ENCODE data around the gene MTA1.

Gene MTA1

GRCh38 chr14:105437723-105438500 lies 18.3 kb downstream of the MTA1 start:
- Histone ChIP-seq H3K9me3 (ENCODE audit: control insufficient read depth, insufficient read depth, low read length) (no peaks in the 10 kb centered on the region; the same call in 1 of the 2 replicates), H3K36me3 (ENCODE audit: control insufficient read depth, low read length) (peaks cover 64% of the 10 kb centered on the region), H3K27ac (ENCODE audit: low read depth, low read length) (no peak overlapping the region), H3K4me2 (ENCODE audit: low read length) (no peak overlapping the region), H3K4me3 (ENCODE audit: low read length) (no peak overlapping the region), H3F3A (ENCODE audit: control insufficient read depth, insufficient read depth) (no peaks in the 10 kb centered on the region), H3K79me2 (ENCODE audit: control insufficient read depth, low read length) (peaks cover 77% of the 10 kb centered on the region), H3K27me3 (ENCODE audit: control insufficient read depth, low read length) (no peaks in the 10 kb centered on the region), H3K9me2 (replicated peaks; ENCODE audit: control insufficient read depth, low read length) (no peaks in the 10 kb centered on the region), H4K20me1 (ENCODE audit: control insufficient read depth, insufficient read depth, low read depth, low read length) (peaks cover 15% of the 10 kb centered on the region), H3K4me1 (ENCODE audit: control insufficient read depth, low read length) (peaks cover 4% of the 10 kb centered on the region)
- TF ChIP-seq, protein P1, sequence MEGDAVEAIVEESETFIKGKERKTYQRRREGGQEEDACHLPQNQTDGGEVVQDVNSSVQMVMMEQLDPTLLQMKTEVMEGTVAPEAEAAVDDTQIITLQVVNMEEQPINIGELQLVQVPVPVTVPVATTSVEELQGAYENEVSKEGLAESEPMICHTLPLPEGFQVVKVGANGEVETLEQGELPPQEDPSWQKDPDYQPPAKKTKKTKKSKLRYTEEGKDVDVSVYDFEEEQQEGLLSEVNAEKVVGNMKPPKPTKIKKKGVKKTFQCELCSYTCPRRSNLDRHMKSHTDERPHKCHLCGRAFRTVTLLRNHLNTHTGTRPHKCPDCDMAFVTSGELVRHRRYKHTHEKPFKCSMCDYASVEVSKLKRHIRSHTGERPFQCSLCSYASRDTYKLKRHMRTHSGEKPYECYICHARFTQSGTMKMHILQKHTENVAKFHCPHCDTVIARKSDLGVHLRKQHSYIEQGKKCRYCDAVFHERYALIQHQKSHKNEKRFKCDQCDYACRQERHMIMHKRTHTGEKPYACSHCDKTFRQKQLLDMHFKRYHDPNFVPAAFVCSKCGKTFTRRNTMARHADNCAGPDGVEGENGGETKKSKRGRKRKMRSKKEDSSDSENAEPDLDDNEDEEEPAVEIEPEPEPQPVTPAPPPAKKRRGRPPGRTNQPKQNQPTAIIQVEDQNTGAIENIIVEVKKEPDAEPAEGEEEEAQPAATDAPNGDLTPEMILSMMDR (IDR thresholded peaks at IDR 0.05; ENCODE audit: low read depth, low read length, poor library complexity, severe bottlenecking): no peak
- TF ChIP-seq EZH2phosphoT487 (IDR thresholded peaks at IDR 0.05; ENCODE audit: borderline replicate concordance, low read length): no peak

- Histone ChIP-seq H3F3A (ENCODE audit: control insufficient read depth, insufficient read depth) (no peaks in the 10 kb centered on the region), H3K4me1 (ENCODE audit: control insufficient read depth, low read length) (peaks cover 4% of the 10 kb centered on the region), H3K9me2 (replicated peaks; ENCODE audit: control insufficient read depth, low read length) (no peaks in the 10 kb centered on the region), H4K20me1 (ENCODE audit: control insufficient read depth, insufficient read depth, low read depth, low read length) (peaks cover 16% of the 10 kb centered on the region), H3K4me2 (ENCODE audit: low read length) (no peak overlapping the region), H3K27ac (ENCODE audit: low read depth, low read length) (no peak overlapping the region), H3K79me2 (ENCODE audit: control insufficient read depth, low read length) (peaks cover 64% of the 10 kb centered on the region), H3K36me3 (ENCODE audit: control insufficient read depth, low read length) (peaks cover 59% of the 10 kb centered on the region), H3K9me3 (ENCODE audit: control insufficient read depth, insufficient read depth, low read length) (no peaks in the 10 kb centered on the region; the same call in 1 of the 2 replicates), H3K4me3 (ENCODE audit: low read length) (no peak overlapping the region), H3K27me3 (ENCODE audit: control insufficient read depth, low read length) (no peaks in the 10 kb centered on the region)
- no peak for TF ChIP-seq EZH2phosphoT487 (IDR thresholded peaks at IDR 0.05; ENCODE audit: borderline replicate concordance, low read length)
- TF ChIP-seq, protein P1 (IDR thresholded peaks at IDR 0.05; ENCODE audit: low read depth, low read length, poor library complexity, severe bottlenecking): no peak
Observed at GRCh38 chr14:105439179-105439578, 19.6 kb downstream of the MTA1 start.

GRCh38 chr14:105439710-105440553 lies 20.3 kb downstream of the MTA1 start:
- Histone ChIP-seq H3K4me1 (ENCODE audit: control insufficient read depth, low read length) (peaks cover 4% of the 10 kb centered on the region), H3F3A (ENCODE audit: control insufficient read depth, insufficient read depth) (no peaks in the 10 kb centered on the region), H3K9me2 (replicated peaks; ENCODE audit: control insufficient read depth, low read length) (no peaks in the 10 kb centered on the region), H3K9me3 (ENCODE audit: control insufficient read depth, insufficient read depth, low read length) (no peaks in the 10 kb centered on the region; the same call in 1 of the 2 replicates), H3K79me2 (ENCODE audit: control insufficient read depth, low read length) (peaks cover 57% of the 10 kb centered on the region), H3K36me3 (ENCODE audit: control insufficient read depth, low read length) (peaks cover 59% of the 10 kb centered on the region), H3K4me2 (ENCODE audit: low read length) (no peak overlapping the region), H3K27me3 (ENCODE audit: control insufficient read depth, low read length) (no peaks in the 10 kb centered on the region), H3K4me3 (ENCODE audit: low read length) (no peak overlapping the region), H3K27ac (ENCODE audit: low read depth, low read length) (no peak overlapping the region), H4K20me1 (ENCODE audit: control insufficient read depth, insufficient read depth, low read depth, low read length) (peaks cover 16% of the 10 kb centered on the region)
- no peak for TF ChIP-seq EZH2phosphoT487 (IDR thresholded peaks at IDR 0.05; ENCODE audit: borderline replicate concordance, low read length)
- TF ChIP-seq, protein P1 (IDR thresholded peaks at IDR 0.05; ENCODE audit: low read depth, low read length, poor library complexity, severe bottlenecking): no peak
